K562 (cell line): ENCODE measurements around the gene MYO3B. TPM values are rescaled to one million over a fixed set of nuclear protein-coding genes. Genes with fewer than 3 reads are reported as not detected.

Source experiments
- ATAC-seq: fragments of 200-7000 bp; cut with Tn5 transposase; 3 replicates; pipeline ENCODE4 v1.9.1; 2020; ENCODE audit warnings: moderate library complexity
- BruUV-seq: library from RNA; stranded (reverse); fragments of 400-500 nt; replicated peaks from 2 replicates; lab custom pipeline; 2021; lab: Mats Ljungman, UMichigan
- CTCF ChIA-PET: fragments of 300-600 bp; formaldehyde crosslinking; extraction: SDS; loops from one replicate; lab custom pipeline; 2021; ENCODE audit warnings: low intra/inter-chr PET ratio; lab: Yijun Ruan, JAX
- POLR2A ChIA-PET: fragments of 300-600, 350-650 bp; sonication (Branson Sonifier 250); formaldehyde crosslinking; extraction: SDS; loops from one replicate; lab custom pipeline; 2021; ENCODE audit warnings: antibody characterized with exemption, inconsistent platforms; lab: Yijun Ruan, JAX
- DNase-seq, 4 experiments: peaks; one replicate each; pipeline versions ENCODE4 v3.0.0 to v3.0.0-alpha.2; 2011 to 2018; ENCODE audit warnings: low spot score in 3 of 4, mixed read lengths in 3 of 4; ENCODE audit errors: extremely low read depth in 1 of 4
- FAIRE-seq: peaks from 2 replicates; lab custom pipeline; 2011; peaks lifted over from hg19 to GRCh38; lab: Jason Lieb, UNC
- H2AFZ ChIP-seq: 2 replicates; pipeline ENCODE4 v1.6.0; 2011; ENCODE audit warnings: low read depth, low read length, control low read depth, inconsistent platforms
- H3K27ac ChIP-seq: fragments of 200-600 bp; 3 replicates; pipeline ENCODE4 v1.8.0; 2011; ENCODE audit warnings: low read depth, mild to moderate bottlenecking, control low read depth, inconsistent platforms, low read length, moderate library complexity, mixed read lengths; ENCODE audit errors: extremely low read depth
- H3K27me3 ChIP-seq, 2 experiments: fragments of 300-600 bp in 1 of 2; 2 replicates in 1 of 2; 3 replicates in 1 of 2; pipeline versions ENCODE4 v1.6.0 to v1.8.0; 2011; ENCODE audit warnings: inconsistent platforms in 2 of 2, low read length in 2 of 2, mild to moderate bottlenecking in 1 of 2, mixed read lengths in 1 of 2, moderate library complexity in 1 of 2; ENCODE audit not compliant: control insufficient read depth in 2 of 2, insufficient read depth in 2 of 2
- H3K36me3 ChIP-seq: fragments of 300-600 bp; 3 replicates; pipeline ENCODE4 v1.8.0; 2011; ENCODE audit warnings: mild to moderate bottlenecking, low read length, inconsistent platforms; ENCODE audit not compliant: control insufficient read depth, insufficient read depth
- H3K4me1 ChIP-seq, 2 experiments: fragments of 200-600 bp in 1 of 2; replicated peaks in 1 of 2; 2 replicates in 1 of 2; 3 replicates in 1 of 2; pipeline versions ENCODE4 v1.5.1 to v1.8.0; 2011; ENCODE audit warnings: inconsistent platforms in 2 of 2, low read length in 2 of 2, mild to moderate bottlenecking in 1 of 2, mixed read lengths in 1 of 2, moderate library complexity in 1 of 2; ENCODE audit not compliant: control insufficient read depth in 2 of 2, insufficient read depth in 2 of 2
- H3K4me2 ChIP-seq: 2 replicates; pipeline ENCODE4 v1.6.1; 2011; ENCODE audit warnings: low read length, control low read depth, inconsistent platforms, mixed read lengths; ENCODE audit not compliant: insufficient read depth
- H3K4me3 ChIP-seq: fragments of 200-600 bp; sonication (generic), shearing (Covaris generic); 2 replicates; pipeline ENCODE4 v1.5.1; 2016; ENCODE audit warnings: control low read depth, inconsistent platforms
- H3K79me2 ChIP-seq: fragments of 200-600 bp; 3 replicates; pipeline ENCODE4 v1.8.0; 2011; ENCODE audit warnings: low read length, inconsistent platforms; ENCODE audit not compliant: control insufficient read depth, insufficient read depth
- H3K9ac ChIP-seq, 2 experiments: 2 replicates each; pipeline versions ENCODE4 v1.6.0 to v1.6.1; 2011; ENCODE audit warnings: low read depth in 2 of 2, low read length in 2 of 2, control low read depth in 1 of 2, inconsistent platforms in 1 of 2, mild to moderate bottlenecking in 1 of 2, mixed read lengths in 1 of 2; ENCODE audit not compliant: insufficient read depth in 1 of 2
- H3K9me1 ChIP-seq: one replicate; pipeline ENCODE4 v1.6.0; 2011; ENCODE audit warnings: inconsistent platforms, mild to moderate bottlenecking, low read length, moderate library complexity; ENCODE audit not compliant: control insufficient read depth, insufficient read depth
- H3K9me3 ChIP-seq: replicated peaks from 2 replicates; pipeline ENCODE4 v1.5.1; 2011; ENCODE audit warnings: low read depth, low read length, inconsistent platforms; ENCODE audit not compliant: control insufficient read depth, insufficient read depth
- H4K20me1 ChIP-seq: replicated peaks from 2 replicates; pipeline ENCODE4 v1.6.1; 2011; ENCODE audit warnings: low read length, inconsistent platforms, mixed read lengths; ENCODE audit not compliant: control insufficient read depth, insufficient read depth
- BMI1 ChIP-seq: fragments of 150-350 bp; IDR thresholded peaks from 2 replicates; pipeline ENCODE4 v1.6.1; 2014; ENCODE audit warnings: low read length
- ETV5 ChIP-seq: sonication (generic); formaldehyde crosslinking; IDR thresholded peaks from 2 replicates; pipeline ENCODE4 v1.4.0; 2020; ENCODE audit warnings: low read depth, mild to moderate bottlenecking, missing genetic modification reagents
- FOSL1 ChIP-seq: fragments of 200-800 bp; sonication (Bioruptor generic); conservative IDR thresholded peaks from 2 replicates; pipeline ENCODE4 v1.6.1; 2016; ENCODE audit warnings: missing genetic modification characterization, missing compliant biosample characterization
- ILK ChIP-seq: fragments of 450-650 bp; IDR thresholded peaks from 2 replicates; pipeline ENCODE4 v1.6.1; 2016; ENCODE audit warnings: missing genetic modification characterization, low read depth, mild to moderate bottlenecking, missing compliant biosample characterization, moderate library complexity, borderline replicate concordance
- JUN ChIP-seq, 2 experiments: sonication (generic) in 1 of 2; formaldehyde crosslinking in 1 of 2; IDR thresholded peaks; 2 replicates each; pipeline versions ENCODE4 v1.6.1 to v1.8.0; 2012 to 2022; ENCODE audit warnings: borderline replicate concordance in 2 of 2, mild to moderate bottlenecking in 2 of 2, improper control_type of control experiment in 1 of 2, low read depth in 1 of 2, low read length in 1 of 2, missing genetic modification reagents in 1 of 2
- NONO ChIP-seq, 2 experiments: fragments of 200-400 bp in 1 of 2; fragments of 450-650 bp in 1 of 2; formaldehyde crosslinking in 1 of 2; IDR thresholded peaks; 2 replicates each; pipeline ENCODE4 v1.6.1; 2017; ENCODE audit warnings: low read depth in 2 of 2, mild to moderate bottlenecking in 2 of 2, moderate library complexity in 2 of 2, low read length in 1 of 2
- OTX1 ChIP-seq: fragments of 450-650 bp; formaldehyde crosslinking; IDR thresholded peaks from 2 replicates; pipeline ENCODE4 v1.4.0; 2022; ENCODE audit warnings: mild to moderate bottlenecking
- PHB ChIP-seq: fragments of 250-450 bp; sonication (Bioruptor Pico); IDR thresholded peaks from 2 replicates; pipeline ENCODE4 v1.5.0; 2021
- ZFP36 ChIP-seq: fragments of 150-350 bp; IDR thresholded peaks from 2 replicates; pipeline ENCODE4 v1.6.1; 2018; ENCODE audit warnings: low read length, low read depth; ENCODE audit not compliant: partially characterized antibody
- ZNF175 ChIP-seq: fragments of 200-800 bp; sonication (Bioruptor generic); IDR thresholded peaks from 2 replicates; pipeline ENCODE4 v1.6.1; 2016; ENCODE audit warnings: low read depth, mild to moderate bottlenecking, missing genetic modification characterization, missing compliant biosample characterization
- in situ Hi-C: fragments of 300-500 bp; cut with MboI; formaldehyde crosslinking; loops from 4 replicates; pipeline ENCODE4 v1.15.0; 2018; ENCODE audit warnings: inconsistent platforms, mixed read lengths
- intact Hi-C: fragments of 100-400 bp; cut with micrococcal nuclease; formaldehyde crosslinking; loops from 2 replicates; pipeline ENCODE4 v1.14.2; 2022
- polyA plus RNA-seq, 8 experiments: library from polyadenylated mRNA; depleted of rRNA in 4 of 8; stranded (reverse) in 5 of 8; unstranded in 3 of 8; fragments of >200 nt; fragmentation: Nextera tagmentation in 2 of 8; fragmentation: Illumina TruSeq in 1 of 8; extraction: Ambion mirVana in 2 of 8; extraction: Trizol in 1 of 8; gene quantifications; 2 replicates each; pipeline versions ENCODE4 v1.2.1 to v1.2.3, GENCODE V29; 2011 to 2014; ENCODE audit warnings: inconsistent platforms in 1 of 8, missing spikeins in 1 of 8
- total RNA-seq, 7 experiments: library from RNA; depleted of rRNA in 6 of 7; stranded (reverse); fragments of >200 nt in 6 of 7; fragmentation: Illumina TruSeq in 2 of 7; extraction: Trizol in 2 of 7; gene quantifications; 2 replicates each; pipeline versions ENCODE4 v1.2.1 to v1.2.3, GENCODE V29; 2011 to 2021; ENCODE audit warnings: low replicate concordance in 1 of 7
- TF ChIP-seq, protein P1 (sequence below): fragments of 450-650 bp; formaldehyde crosslinking; IDR thresholded peaks from 2 replicates; pipeline ENCODE4 v1.4.0; 2022; ENCODE audit warnings: missing genetic modification characterization
- TF ChIP-seq, protein P2 (sequence below): fragments of 450-650 bp; formaldehyde crosslinking; IDR thresholded peaks from 2 replicates; pipeline ENCODE4 v1.4.0; 2022; ENCODE audit warnings: missing genetic modification characterization
- TF ChIP-seq, protein P3 (sequence below): fragments of 450-650 bp; IDR thresholded peaks from 2 replicates; pipeline ENCODE4 v1.6.1; 2016; ENCODE audit warnings: missing biosample characterization, missing genetic modification characterization
- TF ChIP-seq, protein P4 (sequence below): fragments of 250-450 bp; sonication (Bioruptor Pico); IDR thresholded peaks from 2 replicates; pipeline ENCODE4 v1.8.0; 2021; ENCODE audit warnings: moderate library complexity, mild to moderate bottlenecking, inconsistent platforms

MYO3B gene
- total and polyA plus RNA-seq, 9 of the 15 experiments (the other 6 are each of a cell fraction or from before 2014, with no cell fraction given) = 2.7 to 6.5 (median 3.6) TPM

DNA sequence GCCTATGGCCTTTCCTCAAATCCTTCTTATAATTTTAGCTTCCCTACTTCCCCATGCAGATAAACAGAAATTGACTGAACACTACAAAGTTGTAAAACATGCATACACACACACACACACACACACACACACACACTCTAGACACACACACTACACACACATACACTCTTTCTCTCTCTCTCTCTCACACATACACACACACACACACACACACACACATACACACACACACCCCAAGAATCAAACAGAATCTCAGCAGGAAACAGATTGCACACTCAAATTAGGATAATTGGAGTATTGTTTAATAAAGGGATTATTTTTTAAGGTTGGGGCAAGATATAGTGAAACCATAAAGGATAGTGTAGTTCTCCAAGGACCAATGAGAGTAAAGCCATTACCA lies 385.0 kb downstream of the MYO3B start (continued):
- TF ChIP-seq, protein P1, sequence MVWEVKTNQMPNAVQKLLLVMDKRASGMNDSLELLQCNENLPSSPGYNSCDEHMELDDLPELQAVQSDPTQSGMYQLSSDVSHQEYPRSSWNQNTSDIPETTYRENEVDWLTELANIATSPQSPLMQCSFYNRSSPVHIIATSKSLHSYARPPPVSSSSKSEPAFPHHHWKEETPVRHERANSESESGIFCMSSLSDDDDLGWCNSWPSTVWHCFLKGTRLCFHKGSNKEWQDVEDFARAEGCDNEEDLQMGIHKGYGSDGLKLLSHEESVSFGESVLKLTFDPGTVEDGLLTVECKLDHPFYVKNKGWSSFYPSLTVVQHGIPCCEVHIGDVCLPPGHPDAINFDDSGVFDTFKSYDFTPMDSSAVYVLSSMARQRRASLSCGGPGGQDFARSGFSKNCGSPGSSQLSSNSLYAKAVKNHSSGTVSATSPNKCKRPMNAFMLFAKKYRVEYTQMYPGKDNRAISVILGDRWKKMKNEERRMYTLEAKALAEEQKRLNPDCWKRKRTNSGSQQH (CRISPR knock-in tag) = peak; percentile 91
- TF ChIP-seq, protein P2, sequence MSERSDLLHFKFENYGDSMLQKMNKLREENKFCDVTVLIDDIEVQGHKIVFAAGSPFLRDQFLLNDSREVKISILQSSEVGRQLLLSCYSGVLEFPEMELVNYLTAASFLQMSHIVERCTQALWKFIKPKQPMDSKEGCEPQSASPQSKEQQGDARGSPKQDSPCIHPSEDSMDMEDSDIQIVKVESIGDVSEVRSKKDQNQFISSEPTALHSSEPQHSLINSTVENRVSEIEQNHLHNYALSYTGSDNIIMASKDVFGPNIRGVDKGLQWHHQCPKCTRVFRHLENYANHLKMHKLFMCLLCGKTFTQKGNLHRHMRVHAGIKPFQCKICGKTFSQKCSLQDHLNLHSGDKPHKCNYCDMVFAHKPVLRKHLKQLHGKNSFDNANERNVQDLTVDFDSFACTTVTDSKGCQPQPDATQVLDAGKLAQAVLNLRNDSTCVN (CRISPR knock-in tag) = peak; percentile 79; the same call in 1 of the 2 replicates
- TF ChIP-seq FOSL1 (tag) (no peak), NONO (IDR thresholded peaks at IDR 0.05; ENCODE audit: low read depth in 2 of 2, low read length in 1 of 2) (no peak), OTX1 (CRISPR knock-in tag) (peak; percentile 86), ETV5 (CRISPR knock-in tag) (no peak)
- TF ChIP-seq, protein P3, sequence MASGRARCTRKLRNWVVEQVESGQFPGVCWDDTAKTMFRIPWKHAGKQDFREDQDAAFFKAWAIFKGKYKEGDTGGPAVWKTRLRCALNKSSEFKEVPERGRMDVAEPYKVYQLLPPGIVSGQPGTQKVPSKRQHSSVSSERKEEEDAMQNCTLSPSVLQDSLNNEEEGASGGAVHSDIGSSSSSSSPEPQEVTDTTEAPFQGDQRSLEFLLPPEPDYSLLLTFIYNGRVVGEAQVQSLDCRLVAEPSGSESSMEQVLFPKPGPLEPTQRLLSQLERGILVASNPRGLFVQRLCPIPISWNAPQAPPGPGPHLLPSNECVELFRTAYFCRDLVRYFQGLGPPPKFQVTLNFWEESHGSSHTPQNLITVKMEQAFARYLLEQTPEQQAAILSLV (tag) = no peak

DNA sequence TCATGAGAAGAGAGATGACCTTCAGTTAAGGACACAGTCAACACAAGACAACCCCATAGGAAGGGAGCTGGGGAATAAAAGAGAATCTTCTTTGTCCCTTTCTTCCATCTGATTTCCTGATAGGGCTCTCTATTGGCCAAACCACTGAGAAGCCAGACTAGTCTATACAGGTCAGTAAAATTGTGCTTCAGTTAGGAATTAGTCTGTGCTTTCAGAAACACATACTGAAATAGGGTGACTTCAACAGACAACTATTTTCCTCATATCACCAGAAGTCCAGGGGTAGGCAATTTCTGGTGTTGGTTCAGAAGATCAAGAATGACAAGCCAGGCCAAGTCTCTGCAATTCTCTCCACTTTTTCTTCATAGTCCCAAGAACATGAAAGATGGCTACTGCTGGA lies 385.5 kb downstream of the MYO3B start:
- intact Hi-C loops = no loop called here
- BruUV-seq = no TSS peak
- FAIRE-seq (no peak), ATAC-seq (no peak), DNase-seq (no peak)
- H3K27me3 ChIP-seq = no peaks in the 10 kb centered on the region; a peak in 2 of 5 replicates
- in situ Hi-C loops = no loop called here
- CTCF ChIA-PET = no interaction called here
- H3K4me1 ChIP-seq = no peaks in the 10 kb centered on the region
- no peaks in the 10 kb centered on the region for H4K20me1 ChIP-seq
- H3K9me1 ChIP-seq = no peaks in the 10 kb centered on the region
- no peak overlapping the region for H3K4me3 ChIP-seq
- H2AFZ ChIP-seq = no peak overlapping the region
- POLR2A ChIA-PET = no interaction called here
- H3K4me2 ChIP-seq = no peak overlapping the region
- H3K9ac ChIP-seq = no peak overlapping the region
- H3K36me3 ChIP-seq = no peaks in the 10 kb centered on the region
- H3K27ac ChIP-seq = no peak overlapping the region
- H3K79me2 ChIP-seq = no peaks in the 10 kb centered on the region
- H3K9me3 ChIP-seq = no peaks in the 10 kb centered on the region
- TF ChIP-seq ILK (tag) = no peak
- no peak for TF ChIP-seq ZNF175 (CRISPR knock-in tag)
- TF ChIP-seq, protein P4, sequence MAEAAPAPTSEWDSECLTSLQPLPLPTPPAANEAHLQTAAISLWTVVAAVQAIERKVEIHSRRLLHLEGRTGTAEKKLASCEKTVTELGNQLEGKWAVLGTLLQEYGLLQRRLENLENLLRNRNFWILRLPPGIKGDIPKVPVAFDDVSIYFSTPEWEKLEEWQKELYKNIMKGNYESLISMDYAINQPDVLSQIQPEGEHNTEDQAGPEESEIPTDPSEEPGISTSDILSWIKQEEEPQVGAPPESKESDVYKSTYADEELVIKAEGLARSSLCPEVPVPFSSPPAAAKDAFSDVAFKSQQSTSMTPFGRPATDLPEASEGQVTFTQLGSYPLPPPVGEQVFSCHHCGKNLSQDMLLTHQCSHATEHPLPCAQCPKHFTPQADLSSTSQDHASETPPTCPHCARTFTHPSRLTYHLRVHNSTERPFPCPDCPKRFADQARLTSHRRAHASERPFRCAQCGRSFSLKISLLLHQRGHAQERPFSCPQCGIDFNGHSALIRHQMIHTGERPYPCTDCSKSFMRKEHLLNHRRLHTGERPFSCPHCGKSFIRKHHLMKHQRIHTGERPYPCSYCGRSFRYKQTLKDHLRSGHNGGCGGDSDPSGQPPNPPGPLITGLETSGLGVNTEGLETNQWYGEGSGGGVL (CRISPR knock-in tag) = no peak
- no peak for TF ChIP-seq JUN (IDR thresholded peaks at IDR 0.05; ENCODE audit: borderline replicate concordance, low read depth, low read length)
- no peak for TF ChIP-seq JUN (CRISPR knock-in tag; IDR thresholded peaks at IDR 0.05; ENCODE audit: borderline replicate concordance)
- TF ChIP-seq, protein P3 (tag) = no peak
- no peak for TF ChIP-seq ZFP36
- no peak for TF ChIP-seq BMI1
- no peak for TF ChIP-seq PHB (CRISPR knock-in tag)
